HG02884 (cell line): Measurements from ENCODE around the gene SHANK2.

Source experiments
- ATAC-seq: cut with Tn5 transposase; IDR thresholded peaks from one replicate; pipeline ENCODE4 v1.9.1; 2021; ENCODE audit warnings: mild to moderate bottlenecking, moderate library complexity; ENCODE audit not compliant: unreplicated experiment

The SHANK2 gene

GRCh38 chr11:71202966-71203365 is 49.4 kb downstream of the SHANK2 start:
- no peak for ATAC-seq

DNA sequence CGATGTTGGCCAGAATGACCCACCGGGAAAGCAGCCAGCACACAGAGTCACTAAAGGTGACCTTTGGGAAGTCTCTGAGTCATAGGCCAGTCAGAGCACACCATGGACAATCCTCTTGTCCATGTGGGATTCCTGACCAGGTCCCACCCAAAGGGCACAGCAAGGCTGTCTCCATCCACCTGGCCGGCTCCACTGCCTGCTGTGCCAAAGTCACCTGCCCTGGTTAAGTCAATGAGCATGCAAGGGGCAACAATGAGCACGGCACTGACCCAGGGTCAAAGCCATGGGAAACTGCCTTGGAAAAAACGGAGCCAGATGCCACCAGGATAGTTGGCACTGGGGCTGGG is 49.8 kb downstream of the SHANK2 start:
- no peak for ATAC-seq
